VCaP (cell line): Measurements from ENCODE around the gene AK3.

ENCODE experiments used
- H3K27ac ChIP-seq: fragments of 450-650 bp; 2 replicates; pipeline ENCODE4 v1.5.1; 2017
- TF ChIP-seq, protein P1 (sequence below): fragments of 450-650 bp; conservative IDR thresholded peaks from 2 replicates; pipeline ENCODE4 v1.5.1; 2017; ENCODE audit warnings: mild to moderate bottlenecking, moderate library complexity

Gene AK3

DNA sequence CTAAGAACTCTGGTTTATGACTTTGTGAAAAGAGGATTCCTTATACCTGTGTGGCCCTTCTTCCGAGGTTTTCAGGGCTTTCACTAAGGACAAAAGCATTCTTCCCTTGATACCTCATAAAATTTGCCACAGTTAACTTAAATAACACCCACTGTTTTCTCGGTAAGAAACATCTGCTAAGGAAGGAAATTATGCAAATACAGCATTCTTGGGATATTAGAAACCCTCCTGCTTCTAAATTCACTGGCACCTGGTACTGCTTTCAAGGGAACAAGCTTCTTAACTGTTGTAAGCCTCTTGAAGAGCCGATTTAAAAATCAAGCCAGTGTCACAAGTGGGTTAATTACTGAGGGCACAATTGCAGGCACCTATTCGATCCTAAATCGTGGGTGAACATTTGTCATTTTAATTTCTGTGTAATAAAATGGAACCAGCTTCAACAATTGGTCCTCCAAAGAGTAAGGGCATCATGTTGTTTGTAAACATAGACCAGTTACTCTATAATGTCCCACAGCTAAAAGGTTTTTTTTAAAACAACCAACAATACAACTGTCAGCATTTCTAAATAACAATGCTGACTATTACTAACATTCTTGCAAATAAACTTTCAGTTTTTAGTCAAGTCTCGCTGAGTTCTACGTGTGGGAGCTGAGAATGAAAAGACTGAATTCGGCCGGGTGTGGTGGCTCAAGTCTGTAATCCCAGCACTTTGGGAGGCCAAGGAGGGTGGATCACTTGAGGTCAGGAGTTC is 26.6 kb downstream of the AK3 start:
- TF ChIP-seq, protein P1, sequence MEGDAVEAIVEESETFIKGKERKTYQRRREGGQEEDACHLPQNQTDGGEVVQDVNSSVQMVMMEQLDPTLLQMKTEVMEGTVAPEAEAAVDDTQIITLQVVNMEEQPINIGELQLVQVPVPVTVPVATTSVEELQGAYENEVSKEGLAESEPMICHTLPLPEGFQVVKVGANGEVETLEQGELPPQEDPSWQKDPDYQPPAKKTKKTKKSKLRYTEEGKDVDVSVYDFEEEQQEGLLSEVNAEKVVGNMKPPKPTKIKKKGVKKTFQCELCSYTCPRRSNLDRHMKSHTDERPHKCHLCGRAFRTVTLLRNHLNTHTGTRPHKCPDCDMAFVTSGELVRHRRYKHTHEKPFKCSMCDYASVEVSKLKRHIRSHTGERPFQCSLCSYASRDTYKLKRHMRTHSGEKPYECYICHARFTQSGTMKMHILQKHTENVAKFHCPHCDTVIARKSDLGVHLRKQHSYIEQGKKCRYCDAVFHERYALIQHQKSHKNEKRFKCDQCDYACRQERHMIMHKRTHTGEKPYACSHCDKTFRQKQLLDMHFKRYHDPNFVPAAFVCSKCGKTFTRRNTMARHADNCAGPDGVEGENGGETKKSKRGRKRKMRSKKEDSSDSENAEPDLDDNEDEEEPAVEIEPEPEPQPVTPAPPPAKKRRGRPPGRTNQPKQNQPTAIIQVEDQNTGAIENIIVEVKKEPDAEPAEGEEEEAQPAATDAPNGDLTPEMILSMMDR, result no peak
- H3K27ac ChIP-seq, result no peak overlapping the region

DNA sequence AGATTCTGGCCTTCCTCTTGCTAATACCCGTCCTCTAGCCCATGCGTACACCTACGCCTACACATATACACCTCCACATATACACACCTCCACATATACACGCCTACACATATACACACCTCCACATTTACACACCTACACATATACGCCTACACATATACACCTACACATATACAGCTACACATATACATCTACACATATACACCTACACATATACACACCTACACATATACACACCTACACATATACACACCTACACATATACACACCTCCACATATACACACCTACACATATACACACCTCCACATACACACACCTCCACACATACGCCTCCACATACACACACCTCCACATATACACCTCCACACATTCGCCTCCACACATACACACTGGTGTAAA is 27.2 kb downstream of the AK3 start:
- H3K27ac ChIP-seq, result no peak overlapping the region

DNA sequence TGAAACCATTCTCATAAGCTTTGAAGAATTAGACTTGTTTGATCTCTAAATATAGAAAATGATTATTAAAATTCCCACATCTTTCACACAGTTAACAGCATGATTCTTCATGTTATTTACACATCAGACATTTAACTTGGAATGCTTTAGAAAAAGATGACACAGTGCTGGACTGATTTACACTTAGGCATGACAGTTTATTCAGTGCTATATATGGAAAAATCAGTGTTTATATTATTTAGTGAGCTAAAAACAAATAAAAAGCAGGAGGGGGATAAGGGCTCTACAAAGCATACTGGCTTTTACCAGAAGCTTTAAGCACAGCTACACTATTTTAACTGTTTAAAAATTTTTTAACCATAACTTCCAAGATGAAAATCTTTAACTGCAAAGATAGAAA is 31.6 kb downstream of the AK3 start:
- no peak overlapping the region for H3K27ac ChIP-seq
- TF ChIP-seq, protein P1, result no peak

More for the DNA sequence above, 27.2 kb downstream of the AK3 start:
- TF ChIP-seq, protein P1, result no peak

DNA sequence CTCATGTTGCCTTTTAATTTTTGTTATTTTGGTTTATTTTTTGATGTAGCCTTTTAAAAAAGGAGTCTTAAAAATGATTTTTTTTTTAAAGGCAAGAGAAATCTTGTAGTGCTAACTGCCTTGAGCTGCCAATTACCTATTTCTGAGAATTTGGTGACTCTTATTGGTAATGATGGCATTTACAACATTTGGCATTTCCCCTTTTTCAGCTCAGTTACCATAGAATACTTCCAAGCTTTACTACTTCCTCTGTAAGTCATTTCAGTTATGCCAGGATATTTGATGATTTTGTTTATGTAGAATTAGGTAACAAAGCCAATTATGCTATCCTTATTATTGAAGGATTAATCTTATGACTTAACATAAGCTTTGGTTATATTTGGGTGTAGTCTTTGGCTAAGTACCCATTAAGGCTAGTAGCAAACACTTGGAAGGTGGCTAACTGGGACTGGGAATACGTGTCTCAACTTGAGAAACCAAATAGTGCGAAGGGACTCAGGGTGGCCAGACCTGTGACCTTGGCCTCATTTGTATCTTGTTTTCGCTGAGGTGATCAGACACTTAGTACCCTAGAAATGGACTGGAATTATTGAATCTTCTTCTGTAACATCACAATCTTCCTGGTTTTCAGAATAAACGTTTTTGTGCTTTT is 33.9 kb downstream of the AK3 start:
- TF ChIP-seq, protein P1, result no peak
- H3K27ac ChIP-seq, result no peak overlapping the region

DNA sequence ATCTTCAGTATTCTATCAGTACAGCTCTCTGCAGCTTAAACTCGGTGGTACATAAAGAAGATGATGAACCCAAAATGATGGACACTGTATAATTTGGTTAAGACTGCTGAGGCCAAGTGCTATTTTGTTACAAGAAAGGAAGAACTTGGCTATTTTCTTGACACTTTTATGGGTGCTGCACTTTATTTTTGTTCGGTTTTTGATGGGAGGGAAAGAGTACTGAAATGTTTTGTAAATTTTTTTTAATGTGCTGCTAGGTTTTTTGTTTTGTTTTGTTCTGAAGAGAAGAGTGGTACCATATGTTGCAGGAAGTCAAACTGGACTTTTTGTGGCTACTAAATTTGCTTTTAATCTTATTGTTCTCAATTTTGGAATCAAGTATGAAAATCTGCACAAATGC is 35.0 kb downstream of the AK3 start:
- no peak overlapping the region for H3K27ac ChIP-seq
- TF ChIP-seq, protein P1, result no peak

DNA sequence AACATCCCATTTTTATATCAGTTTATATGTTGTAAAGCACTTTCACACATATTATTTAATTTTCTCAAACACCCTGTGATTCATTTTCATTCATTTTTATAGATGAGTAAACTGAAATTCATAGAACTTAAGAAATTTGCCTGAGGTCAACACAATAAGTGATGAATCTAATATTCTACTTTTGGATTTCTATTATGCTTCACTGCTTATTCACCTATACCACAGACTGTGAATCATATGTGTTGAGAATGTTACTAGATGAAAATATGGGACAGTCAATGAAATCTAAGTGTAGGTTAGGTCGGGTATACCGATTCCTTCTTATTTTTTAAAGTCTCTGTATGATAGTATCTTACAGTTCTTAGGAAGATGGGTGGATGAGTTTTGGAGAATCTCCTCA is 36.9 kb downstream of the AK3 start:
- no peak overlapping the region for H3K27ac ChIP-seq
- TF ChIP-seq, protein P1, result no peak

DNA sequence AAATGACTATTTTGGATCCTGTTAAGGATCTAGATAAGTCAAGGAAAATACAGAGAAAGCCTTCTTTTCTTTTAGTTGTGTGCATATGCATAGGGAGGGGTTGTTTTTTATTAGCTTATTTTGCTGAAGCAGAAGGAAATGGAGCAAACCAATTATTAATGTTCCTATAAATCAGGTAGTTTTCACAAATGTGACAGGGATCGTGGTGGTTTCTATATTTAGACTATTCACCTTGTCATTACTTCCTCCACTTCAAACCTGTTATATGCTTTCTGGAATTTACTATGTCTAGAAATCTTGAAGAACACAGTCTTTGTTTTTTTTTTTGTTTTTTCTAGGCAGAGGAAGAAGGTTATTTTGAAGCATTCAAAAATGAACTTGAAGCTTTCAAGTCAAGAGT is 39.5 kb downstream of the AK3 start:
- H3K27ac ChIP-seq, result no peak overlapping the region
- TF ChIP-seq, protein P1, result no peak
